Adrenal gland (tissue), 5 donors: ENCODE results near the gene FUT9.

ENCODE experiments used
- POLR2A ChIP-seq, 2 donors: fragments of 450-650 bp; IDR thresholded peaks; one replicate each; pipeline ENCODE4 v1.6.1; 2017; ENCODE audit warnings: antibody characterized with exemption in 2 of 2, mild to moderate bottlenecking in 2 of 2, moderate library complexity in 1 of 2
- TF ChIP-seq, protein P1 (sequence below), 6 experiments: fragments of 450-650 bp in 4 of 6; fragments of 200-600 bp in 2 of 6; sonication (generic) in 1 of 6; IDR thresholded peaks; 1 replicate in 5 of 6; 2 replicates in 1 of 6; pipeline versions ENCODE4 v1.5.1 to v1.8.0; 2016 to 2021; ENCODE audit warnings: antibody characterized with exemption in 6 of 6, mild to moderate bottlenecking in 2 of 6, moderate library complexity in 1 of 6
- donor health status: DM: no; HTN: no; CAD: no.

DNA sequence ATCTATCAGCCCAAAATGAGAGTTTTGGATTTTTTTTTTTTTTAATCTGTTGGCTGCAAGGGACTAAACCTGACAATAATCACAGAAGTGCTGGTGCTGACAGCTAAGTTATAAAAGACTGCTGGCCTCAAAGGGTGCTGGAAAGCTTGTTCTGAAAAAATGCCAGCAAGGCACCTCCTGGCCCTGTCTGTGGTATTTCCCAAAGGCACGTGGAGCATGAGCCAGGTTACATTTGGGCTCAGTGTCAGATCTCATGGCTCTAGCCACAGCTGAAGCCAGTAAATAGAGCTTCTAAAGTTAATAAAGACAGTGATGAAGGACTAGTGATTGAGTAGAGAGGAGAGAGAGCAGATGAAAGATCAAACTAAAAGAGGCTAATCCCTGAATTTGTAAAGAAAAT, 178.9 kb downstream of the FUT9 start:
- TF ChIP-seq, protein P1, sequence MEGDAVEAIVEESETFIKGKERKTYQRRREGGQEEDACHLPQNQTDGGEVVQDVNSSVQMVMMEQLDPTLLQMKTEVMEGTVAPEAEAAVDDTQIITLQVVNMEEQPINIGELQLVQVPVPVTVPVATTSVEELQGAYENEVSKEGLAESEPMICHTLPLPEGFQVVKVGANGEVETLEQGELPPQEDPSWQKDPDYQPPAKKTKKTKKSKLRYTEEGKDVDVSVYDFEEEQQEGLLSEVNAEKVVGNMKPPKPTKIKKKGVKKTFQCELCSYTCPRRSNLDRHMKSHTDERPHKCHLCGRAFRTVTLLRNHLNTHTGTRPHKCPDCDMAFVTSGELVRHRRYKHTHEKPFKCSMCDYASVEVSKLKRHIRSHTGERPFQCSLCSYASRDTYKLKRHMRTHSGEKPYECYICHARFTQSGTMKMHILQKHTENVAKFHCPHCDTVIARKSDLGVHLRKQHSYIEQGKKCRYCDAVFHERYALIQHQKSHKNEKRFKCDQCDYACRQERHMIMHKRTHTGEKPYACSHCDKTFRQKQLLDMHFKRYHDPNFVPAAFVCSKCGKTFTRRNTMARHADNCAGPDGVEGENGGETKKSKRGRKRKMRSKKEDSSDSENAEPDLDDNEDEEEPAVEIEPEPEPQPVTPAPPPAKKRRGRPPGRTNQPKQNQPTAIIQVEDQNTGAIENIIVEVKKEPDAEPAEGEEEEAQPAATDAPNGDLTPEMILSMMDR (IDR thresholded peaks at IDR 0.05), result no peak
- no peak for TF ChIP-seq POLR2A (IDR thresholded peaks at IDR 0.05)
